RKO (cell line): ENCODE data around the gene MTA3.

Source experiments
- DNase-seq: peaks from one replicate; pipeline ENCODE4 v3.0.0-alpha.2; 2016; ENCODE audit warnings: low spot score

The MTA3 gene

GRCh38 chr2:42804891-42805290 lies 236.5 kb downstream of the MTA3 start:
- DNase-seq = no peak
